NCI-H1417 (cell line): Measurements from ENCODE around the gene SLC35E2B.

ENCODE experiments used
- DNase-seq, 3 experiments: peaks; one replicate each; lab custom pipeline; 2025; lab: John Stamatoyannopoulos, UW

Gene SLC35E2B

GRCh38 chr1:1623631-1624442 lies 68.8 kb downstream of the SLC35E2B start:
- no peak for DNase-seq

- DNase-seq = no peak
These were observed 69.4 kb downstream of the SLC35E2B start for GRCh38 chr1:1623181-1623630.

GRCh38 chr1:1622788-1623094 lies 69.9 kb downstream of the SLC35E2B start:
- no peak for DNase-seq

- DNase-seq = no peak
These were observed 70.4 kb downstream of the SLC35E2B start for GRCh38 chr1:1622010-1622787.

- no peak for DNase-seq
These were observed 71.2 kb downstream of the SLC35E2B start for GRCh38 chr1:1621173-1622009.

- DNase-seq = no peak
These were observed 72.0 kb downstream of the SLC35E2B start for GRCh38 chr1:1620433-1621139.

GRCh38 chr1:1619917-1620361 lies 72.7 kb downstream of the SLC35E2B start:
- DNase-seq = no peak

- DNase-seq = no peak
These were observed 74.1 kb downstream of the SLC35E2B start for GRCh38 chr1:1618396-1619068.

- no peak for DNase-seq
These were observed 74.7 kb downstream of the SLC35E2B start for GRCh38 chr1:1617925-1618324.

- DNase-seq = no peak
These were observed 75.1 kb downstream of the SLC35E2B start for GRCh38 chr1:1617516-1617915.

GRCh38 chr1:1616838-1617237 lies 75.8 kb downstream of the SLC35E2B start:
- DNase-seq = no peak

- DNase-seq = peak; percentile 20 to 68 (median 37)
These were observed 76.4 kb downstream of the SLC35E2B start for GRCh38 chr1:1616045-1616790.

- DNase-seq = peak; percentile 96 to 100 (median 98)
These were observed 77.1 kb downstream of the SLC35E2B start, which contains the start of gene MIB2 for GRCh38 chr1:1615256-1616044. TSS of gene MIB2 (plus strand) at chr1:1615500. CDS start at chr1:1623453, 7,953 bp downstream.

GRCh38 chr1:1614954-1615255 lies 77.7 kb downstream of the SLC35E2B start:
- no peak for DNase-seq

- peak in 2 of 3 experiments; percentile 19 to 53 for DNase-seq
These were observed 78.2 kb downstream of the SLC35E2B start for GRCh38 chr1:1614204-1614953.

- no peak for DNase-seq
These were observed 79.0 kb downstream of the SLC35E2B start for GRCh38 chr1:1613509-1614082.

- DNase-seq = no peak
These were observed 80.5 kb downstream of the SLC35E2B start for GRCh38 chr1:1612104-1612400.

- no peak for DNase-seq
These were observed 81.8 kb downstream of the SLC35E2B start for GRCh38 chr1:1610796-1611195.
